Gastrocnemius medialis (tissue), 4 donors: ENCODE measurements around the gene MRTO4. TPM values are rescaled to one million over a fixed set of nuclear protein-coding genes. Genes with fewer than 3 reads are reported as not detected.

ENCODE experiments used
- ATAC-seq, 2 donors: fragments of 150-250 bp; one replicate each; pipeline ENCODE4 v1.9.1; 2016
- DNase-seq, 2 donors: peaks; one replicate each; pipeline ENCODE4 v3.0.0-alpha.2; 2019
- H3K27ac ChIP-seq, 4 donors: fragments of 200-600 bp; sonication (generic); 1 replicate in 1 of 4; 2 replicates in 3 of 4; pipeline ENCODE4 v1.5.1; 2016 to 2018; ENCODE audit warnings: mild to moderate bottlenecking in 2 of 4, moderate library complexity in 1 of 4
- H3K27me3 ChIP-seq, 3 donors: fragments of 200-600 bp; sonication (generic) in 2 of 3; 1 replicate in 1 of 3; 2 replicates in 2 of 3; pipeline versions ENCODE4 v1.5.1 to v1.6.0; 2016 to 2019; ENCODE audit warnings: mild to moderate bottlenecking in 1 of 3, moderate library complexity in 1 of 3
- H3K36me3 ChIP-seq, 2 donors: fragments of 200-600 bp; sonication (generic) in 1 of 2; one replicate each; pipeline ENCODE4 v1.5.1; 2017 to 2018
- H3K4me1 ChIP-seq, 2 donors: fragments of 200-600 bp; sonication (generic) in 1 of 2; one replicate each; pipeline ENCODE4 v1.5.1; 2016 to 2017; ENCODE audit warnings: mild to moderate bottlenecking in 2 of 2
- H3K4me3 ChIP-seq, 4 donors: fragments of 200-600 bp; sonication (generic) in 3 of 4; 1 replicate in 1 of 4; 2 replicates in 3 of 4; pipeline ENCODE4 v1.5.1; 2016 to 2019; ENCODE audit warnings: mild to moderate bottlenecking in 2 of 4
- H3K9me3 ChIP-seq, 3 donors: fragments of 200-600 bp; sonication (generic) in 2 of 3; 1 replicate in 1 of 3; 2 replicates in 2 of 3; pipeline ENCODE4 v1.5.1; 2016 to 2019
- CTCF ChIP-seq, 5 experiments: fragments of 450-650 bp in 3 of 5; fragments of 200-600 bp in 2 of 5; sonication (generic) in 2 of 5; IDR thresholded peaks in 4 of 5; conservative IDR thresholded peaks in 1 of 5; 1 replicate in 4 of 5; 2 replicates in 1 of 5; pipeline ENCODE4 v1.5.1; 2016 to 2019; ENCODE audit warnings: antibody characterized with exemption in 5 of 5, mild to moderate bottlenecking in 3 of 5, moderate library complexity in 3 of 5
- POLR2A ChIP-seq, 2 donors: fragments of 450-650 bp; IDR thresholded peaks; one replicate each; pipeline ENCODE4 v1.6.1; 2017; ENCODE audit warnings: antibody characterized with exemption in 2 of 2, mild to moderate bottlenecking in 2 of 2, moderate library complexity in 2 of 2
- in situ Hi-C, 4 donors: fragments of 200-750 bp; cut with MboI; loops; one replicate each; pipeline versions ENCODE4 v1.15.0 to v1.8.0; 2017; ENCODE audit warnings: low sequenced_read_pairs in 4 of 4
- intact Hi-C: fragments of 100-400 bp; cut with DNase I; formaldehyde crosslinking; loops from one replicate; pipeline ENCODE4 v1.15.1; 2023; ENCODE audit warnings: low total_unique reads
- total RNA-seq, 4 donors: library from RNA; depleted of rRNA; stranded (reverse); fragments of >200 nt; gene quantifications; one replicate each; pipeline versions ENCODE4 v1.1.0 to v1.2.3, GENCODE V29; 2016

MRTO4 gene
- total RNA-seq, 4 donors from 2014 or later, result 19.2 to 28.8 (median 26.7) TPM

- in situ Hi-C loops (no loop called here), intact Hi-C loops (no loop called here)
- no peak overlapping the region for H3K27ac ChIP-seq
- DNase-seq (no peak), ATAC-seq (no peak)
- H3K27me3 ChIP-seq, result no peaks in the 10 kb centered on the region
- H3K9me3 ChIP-seq, result no peaks in the 10 kb centered on the region
- no peak for TF ChIP-seq CTCF (IDR thresholded peaks at IDR 0.05 in 4 of 5, conservative IDR thresholded peaks at IDR 0.05 in 1 of 5)
- no peak for TF ChIP-seq POLR2A (IDR thresholded peaks at IDR 0.05)
- H3K4me1 ChIP-seq, result peaks cover 6 to 10% of the 10 kb centered on the region in 2 donors
- no peak overlapping the region for H3K4me3 ChIP-seq
- H3K36me3 ChIP-seq, result peaks cover 0 to 60% of the 10 kb centered on the region in 2 donors
These were observed 6.7 kb downstream of the MRTO4 start for GRCh38 chr1:19258353-19258752.

DNA sequence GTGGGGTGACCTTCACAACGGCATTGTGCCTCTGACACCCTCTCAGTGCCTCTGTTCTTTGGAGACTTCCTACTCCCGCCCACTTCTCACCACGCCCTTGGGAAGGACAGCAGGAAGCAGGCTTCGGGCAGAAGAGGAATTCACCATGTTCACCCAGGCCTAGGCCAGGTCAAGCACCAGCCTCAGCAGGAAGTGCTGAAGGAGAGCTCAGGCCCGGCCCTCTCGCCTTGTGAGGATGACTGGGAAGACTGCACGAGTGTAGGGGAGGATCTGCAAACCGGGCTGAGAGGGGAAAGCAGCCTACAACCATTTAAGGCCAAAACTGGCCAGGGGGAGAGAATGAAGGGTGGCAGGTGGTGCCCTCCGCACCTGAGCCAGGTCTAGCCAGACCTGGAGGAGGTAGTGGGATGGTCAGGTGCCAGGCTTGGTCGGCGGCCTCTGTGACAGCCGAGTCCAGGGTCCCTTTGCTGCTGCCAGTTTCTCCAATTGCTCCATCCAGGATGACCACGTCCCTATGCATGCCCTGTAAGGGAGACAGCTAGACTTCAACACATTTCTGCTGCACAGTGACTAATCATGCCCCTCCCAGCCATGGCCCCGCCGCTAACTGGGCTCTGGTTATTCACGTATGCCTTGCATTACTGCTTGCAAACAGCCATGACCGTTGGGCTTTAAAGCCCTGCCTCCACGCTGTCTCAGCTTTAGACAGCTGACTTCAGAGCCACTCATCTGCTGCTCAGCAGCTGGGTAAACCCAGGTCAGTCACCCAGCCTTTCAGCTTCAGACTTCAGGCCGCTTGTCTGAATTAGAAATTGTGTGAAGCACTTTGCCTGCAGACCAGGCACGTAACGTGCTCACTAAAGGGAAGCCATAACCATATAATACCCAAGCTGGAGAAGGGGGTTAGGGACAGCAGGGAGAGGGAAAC is 8.9 kb downstream of the MRTO4 start:
- Histone ChIP-seq H3K36me3 (peaks cover 0 to 53% of the 10 kb centered on the region in 2 donors), H3K4me3 (no peak overlapping the region), H3K4me1 (no peaks in the 10 kb centered on the region), H3K27me3 (no peaks in the 10 kb centered on the region), H3K9me3 (no peaks in the 10 kb centered on the region), H3K27ac (no peak overlapping the region)
- intact Hi-C loops (no loop called here), in situ Hi-C loops (no loop called here)
- no peak for DNase-seq
- peak in 1 of 2 donors; percentile 51 for ATAC-seq
- TF ChIP-seq POLR2A (IDR thresholded peaks at IDR 0.05), result no peak
- TF ChIP-seq CTCF (IDR thresholded peaks at IDR 0.05 in 4 of 5, conservative IDR thresholded peaks at IDR 0.05 in 1 of 5), result no peak

DNA sequence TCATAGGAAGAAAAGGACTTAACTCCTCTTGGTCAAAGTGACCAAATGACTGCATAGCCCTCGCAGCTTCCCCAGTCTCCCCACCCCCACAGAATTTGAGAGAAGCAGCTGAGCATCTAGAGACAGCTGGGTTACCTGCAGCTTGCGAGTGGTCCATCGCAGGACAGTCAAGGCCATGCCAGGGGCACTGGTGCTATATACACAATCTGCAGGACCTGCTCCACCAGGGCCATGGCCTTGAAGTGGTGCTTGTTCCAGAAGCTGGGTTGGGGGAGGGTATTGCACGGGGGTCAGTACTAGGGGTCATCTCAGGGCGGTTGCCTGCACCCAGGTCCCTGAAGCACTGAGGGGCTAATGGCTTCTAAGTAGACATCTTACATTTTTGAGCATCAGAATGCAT is 10.4 kb downstream of the MRTO4 start:
- TF ChIP-seq CTCF (IDR thresholded peaks at IDR 0.05 in 4 of 5, conservative IDR thresholded peaks at IDR 0.05 in 1 of 5), result no peak
- TF ChIP-seq POLR2A (IDR thresholded peaks at IDR 0.05), result no peak
- H3K27ac ChIP-seq, result no peak overlapping the region
- peaks cover 0 to 37% of the 10 kb centered on the region in 2 donors for H3K36me3 ChIP-seq
- ATAC-seq (no peak), DNase-seq (no peak)
- in situ Hi-C loops (no loop called here), intact Hi-C loops (no loop called here)
- H3K4me1 ChIP-seq, result no peaks in the 10 kb centered on the region
- no peaks in the 10 kb centered on the region for H3K27me3 ChIP-seq
- H3K4me3 ChIP-seq, result no peak overlapping the region
- H3K9me3 ChIP-seq, result no peaks in the 10 kb centered on the region

GRCh38 chr1:19262744-19263143 is 11.1 kb downstream of the MRTO4 start:
- H3K4me3 ChIP-seq, result no peak overlapping the region
- no peak for TF ChIP-seq CTCF (IDR thresholded peaks at IDR 0.05 in 4 of 5, conservative IDR thresholded peaks at IDR 0.05 in 1 of 5)
- TF ChIP-seq POLR2A (IDR thresholded peaks at IDR 0.05), result no peak
- DNase-seq (no peak), ATAC-seq (no peak)
- no peak overlapping the region for H3K27ac ChIP-seq
- in situ Hi-C loops, result no loop called here
- no peaks in the 10 kb centered on the region for H3K27me3 ChIP-seq
- no peaks in the 10 kb centered on the region for H3K9me3 ChIP-seq
- peaks cover 0 to 30% of the 10 kb centered on the region in 2 donors for H3K36me3 ChIP-seq
- intact Hi-C loops, result no loop called here
- H3K4me1 ChIP-seq, result no peaks in the 10 kb centered on the region
